Measurements from ENCODE around the gene RFPL3.

Gene RFPL3

DNA sequence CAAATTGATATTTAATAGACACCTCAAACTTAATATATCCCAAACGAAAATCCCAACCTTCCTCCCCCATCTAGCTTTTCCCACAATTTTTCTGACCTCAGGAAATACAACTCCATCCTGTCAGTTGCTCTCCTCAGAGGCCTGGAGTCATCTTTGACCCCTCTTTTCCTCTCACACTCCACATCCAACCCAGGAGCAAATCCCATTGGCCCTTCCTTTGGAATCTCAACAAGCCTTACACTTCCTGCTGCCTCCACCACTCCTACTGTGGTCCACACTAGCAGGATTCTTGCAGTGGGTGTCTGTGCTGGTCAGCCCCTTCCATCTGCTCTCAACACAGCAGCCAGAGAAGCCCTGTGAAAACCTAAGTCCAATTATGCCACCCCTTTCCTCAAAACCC is 39.3 kb upstream of the RFPL3 start:
- H3K4me2 ChIP-seq, result no peak overlapping the region
- TF ChIP-seq, protein P1, sequence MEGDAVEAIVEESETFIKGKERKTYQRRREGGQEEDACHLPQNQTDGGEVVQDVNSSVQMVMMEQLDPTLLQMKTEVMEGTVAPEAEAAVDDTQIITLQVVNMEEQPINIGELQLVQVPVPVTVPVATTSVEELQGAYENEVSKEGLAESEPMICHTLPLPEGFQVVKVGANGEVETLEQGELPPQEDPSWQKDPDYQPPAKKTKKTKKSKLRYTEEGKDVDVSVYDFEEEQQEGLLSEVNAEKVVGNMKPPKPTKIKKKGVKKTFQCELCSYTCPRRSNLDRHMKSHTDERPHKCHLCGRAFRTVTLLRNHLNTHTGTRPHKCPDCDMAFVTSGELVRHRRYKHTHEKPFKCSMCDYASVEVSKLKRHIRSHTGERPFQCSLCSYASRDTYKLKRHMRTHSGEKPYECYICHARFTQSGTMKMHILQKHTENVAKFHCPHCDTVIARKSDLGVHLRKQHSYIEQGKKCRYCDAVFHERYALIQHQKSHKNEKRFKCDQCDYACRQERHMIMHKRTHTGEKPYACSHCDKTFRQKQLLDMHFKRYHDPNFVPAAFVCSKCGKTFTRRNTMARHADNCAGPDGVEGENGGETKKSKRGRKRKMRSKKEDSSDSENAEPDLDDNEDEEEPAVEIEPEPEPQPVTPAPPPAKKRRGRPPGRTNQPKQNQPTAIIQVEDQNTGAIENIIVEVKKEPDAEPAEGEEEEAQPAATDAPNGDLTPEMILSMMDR (conservative IDR thresholded peaks at IDR 0.05; ENCODE audit: low read depth, low read length), result no peak
- no peak overlapping the region for H2AFZ ChIP-seq (ENCODE audit: low read depth)
- no peaks in the 10 kb centered on the region for H3K4me1 ChIP-seq (ENCODE audit: low read depth, poor library complexity, severe bottlenecking)
- no peak overlapping the region for H3K9ac ChIP-seq
- no peaks in the 10 kb centered on the region for H4K20me1 ChIP-seq (ENCODE audit: insufficient read depth)
- no peaks in the 10 kb centered on the region for H3K27me3 ChIP-seq (ENCODE audit: insufficient read depth, low read depth)
- H3K36me3 ChIP-seq (ENCODE audit: insufficient read depth), result no peaks in the 10 kb centered on the region
- H3K27ac ChIP-seq, result no peak overlapping the region
- H3K4me3 ChIP-seq (IDR thresholded peaks at IDR 0.05; ENCODE audit: insufficient read depth, low read depth, low read length), result no peak overlapping the region
- H3K79me2 ChIP-seq (ENCODE audit: insufficient read depth, low read depth), result no peaks in the 10 kb centered on the region

- Histone ChIP-seq H3K27me3 (ENCODE audit: insufficient read depth, low read depth) (no peaks in the 10 kb centered on the region), H3K9ac (no peak overlapping the region), H3K4me3 (IDR thresholded peaks at IDR 0.05; ENCODE audit: insufficient read depth, low read depth, low read length) (no peak overlapping the region), H3K36me3 (ENCODE audit: insufficient read depth) (no peaks in the 10 kb centered on the region), H3K27ac (no peak overlapping the region), H3K4me2 (no peak overlapping the region), H4K20me1 (ENCODE audit: insufficient read depth) (no peaks in the 10 kb centered on the region), H2AFZ (ENCODE audit: low read depth) (no peak overlapping the region), H3K79me2 (ENCODE audit: insufficient read depth, low read depth) (no peaks in the 10 kb centered on the region), H3K4me1 (ENCODE audit: low read depth, poor library complexity, severe bottlenecking) (no peaks in the 10 kb centered on the region)
- TF ChIP-seq, protein P1 (conservative IDR thresholded peaks at IDR 0.05; ENCODE audit: low read depth, low read length), result no peak
Measured at GRCh38 chr22:32319861-32320406, 37.7 kb upstream of the RFPL3 start.

GRCh38 chr22:32322986-32323385 is 34.7 kb upstream of the RFPL3 start:
- no peaks in the 10 kb centered on the region for H3K79me2 ChIP-seq (ENCODE audit: insufficient read depth, low read depth)
- no peak overlapping the region for H2AFZ ChIP-seq (ENCODE audit: low read depth)
- no peak overlapping the region for H3K4me2 ChIP-seq
- no peak overlapping the region for H3K4me3 ChIP-seq (IDR thresholded peaks at IDR 0.05; ENCODE audit: insufficient read depth, low read depth, low read length)
- H3K4me1 ChIP-seq (ENCODE audit: low read depth, poor library complexity, severe bottlenecking), result no peaks in the 10 kb centered on the region
- H3K27me3 ChIP-seq (ENCODE audit: insufficient read depth, low read depth), result no peaks in the 10 kb centered on the region
- H3K36me3 ChIP-seq (ENCODE audit: insufficient read depth), result no peaks in the 10 kb centered on the region
- no peak overlapping the region for H3K9ac ChIP-seq
- TF ChIP-seq, protein P1 (conservative IDR thresholded peaks at IDR 0.05; ENCODE audit: low read depth, low read length), result no peak
- H3K27ac ChIP-seq, result no peak overlapping the region
- H4K20me1 ChIP-seq (ENCODE audit: insufficient read depth), result no peaks in the 10 kb centered on the region

GRCh38 chr22:32323513-32324164 is 34.0 kb upstream of the RFPL3 start:
- Histone ChIP-seq H3K27me3 (ENCODE audit: insufficient read depth, low read depth) (no peaks in the 10 kb centered on the region), H3K36me3 (ENCODE audit: insufficient read depth) (no peaks in the 10 kb centered on the region), H2AFZ (ENCODE audit: low read depth) (no peak overlapping the region), H3K9ac (no peak overlapping the region), H3K4me2 (no peak overlapping the region), H3K4me1 (ENCODE audit: low read depth, poor library complexity, severe bottlenecking) (no peaks in the 10 kb centered on the region), H3K4me3 (IDR thresholded peaks at IDR 0.05; ENCODE audit: insufficient read depth, low read depth, low read length) (no peak overlapping the region), H4K20me1 (ENCODE audit: insufficient read depth) (no peaks in the 10 kb centered on the region), H3K27ac (no peak overlapping the region), H3K79me2 (ENCODE audit: insufficient read depth, low read depth) (no peaks in the 10 kb centered on the region)
- TF ChIP-seq, protein P1 (conservative IDR thresholded peaks at IDR 0.05; ENCODE audit: low read depth, low read length), result no peak
